GM23338 (cell line): ENCODE data around the gene OR10Z1. TPM values are rescaled to one million over a fixed set of nuclear protein-coding genes. Genes with fewer than 3 reads are reported as not detected.

Source experiments
- ATAC-seq: fragments of 200-7000 bp; cut with Tn5 transposase; 3 replicates; pipeline ENCODE4 v1.9.1; 2020
- DNase-seq: peaks from one replicate; pipeline ENCODE4 v3.0.0-alpha.2; 2015; ENCODE audit warnings: low spot score
- H2AFZ ChIP-seq: fragments of 200-600 bp; sonication (generic); 2 replicates; pipeline ENCODE4 v1.8.0; 2016; ENCODE audit warnings: antibody characterized with exemption, mild to moderate bottlenecking, moderate library complexity
- H3F3A ChIP-seq: fragments of 200-600 bp; sonication (generic); replicated peaks from 2 replicates; pipeline ENCODE4 v1.8.0; 2017; ENCODE audit warnings: antibody characterized with exemption, mixed run types, low read depth
- H3K27ac ChIP-seq: fragments of 200-600 bp; sonication (generic); 2 replicates; pipeline ENCODE4 v1.6.1; 2016; ENCODE audit warnings: low read depth
- H3K27me3 ChIP-seq: fragments of 200-600 bp; sonication (generic); 2 replicates; pipeline ENCODE4 v1.8.0; 2016; ENCODE audit warnings: mild to moderate bottlenecking, mixed run types, moderate library complexity; ENCODE audit not compliant: insufficient read depth
- H3K36me3 ChIP-seq: fragments of 200-600 bp; sonication (generic); 2 replicates; pipeline ENCODE4 v1.8.0; 2016; ENCODE audit warnings: mild to moderate bottlenecking; ENCODE audit not compliant: insufficient read depth
- H3K4me1 ChIP-seq: fragments of 200-600 bp; sonication (generic); 2 replicates; pipeline ENCODE4 v1.8.0; 2016; ENCODE audit warnings: mild to moderate bottlenecking, moderate library complexity; ENCODE audit not compliant: insufficient read depth
- H3K4me2 ChIP-seq: fragments of 200-600 bp; sonication (generic); 2 replicates; pipeline ENCODE4 v1.7.1; 2017; ENCODE audit warnings: mixed run types
- H3K4me3 ChIP-seq: fragments of 200-600 bp; sonication (generic); 2 replicates; pipeline ENCODE4 v1.6.1; 2016; ENCODE audit warnings: mixed run types
- H3K79me2 ChIP-seq: fragments of 200-600 bp; sonication (generic); replicated peaks from 2 replicates; pipeline ENCODE4 v1.8.0; 2017; ENCODE audit warnings: mild to moderate bottlenecking; ENCODE audit not compliant: insufficient read depth
- H3K9me2 ChIP-seq: fragments of 200-600 bp; sonication (generic); 2 replicates; pipeline ENCODE4 v1.8.0; 2017; ENCODE audit not compliant: insufficient read depth
- H4K20me1 ChIP-seq: fragments of 200-600 bp; sonication (generic); replicated peaks from 2 replicates; pipeline ENCODE4 v1.8.0; 2017; ENCODE audit warnings: mild to moderate bottlenecking; ENCODE audit not compliant: insufficient read depth
- H3K27ac Mint-ChIP-seq: 2 replicates; pipeline ENCODE4 v1.8.0; 2020; ENCODE audit warnings: inconsistent platforms, mild to moderate bottlenecking, moderate library complexity, mixed read lengths
- H3K27me3 Mint-ChIP-seq: 3 replicates; pipeline ENCODE4 v1.8.0; 2022; ENCODE audit warnings: low read depth, mild to moderate bottlenecking, moderate library complexity, mixed read lengths, inconsistent platforms; ENCODE audit not compliant: insufficient read depth, poor library complexity
- H3K36me3 Mint-ChIP-seq: 3 replicates; pipeline ENCODE4 v1.8.0; 2021; ENCODE audit warnings: low read depth, mild to moderate bottlenecking, inconsistent platforms, moderate library complexity, mixed read lengths
- H3K4me1 Mint-ChIP-seq: 3 replicates; pipeline ENCODE4 v1.8.0; 2020; ENCODE audit warnings: mild to moderate bottlenecking, inconsistent platforms, mixed read lengths
- H3K4me3 Mint-ChIP-seq: 3 replicates; pipeline ENCODE4 v1.8.0; 2021; ENCODE audit warnings: moderate library complexity, mild to moderate bottlenecking, inconsistent platforms, mixed read lengths
- H3K9me3 Mint-ChIP-seq: 3 replicates; pipeline ENCODE4 v1.8.0; 2020; ENCODE audit warnings: moderate library complexity, mild to moderate bottlenecking, inconsistent platforms, mixed read lengths
- CREB1 ChIP-seq: fragments of 250-450 bp; sonication (Bioruptor Pico); IDR thresholded peaks from 2 replicates; pipeline ENCODE4 v1.5.0; 2020; ENCODE audit warnings: low read depth, mild to moderate bottlenecking, moderate library complexity
- EZH2 ChIP-seq: fragments of 200-600 bp; sonication (generic); IDR thresholded peaks from one replicate; pipeline ENCODE4 v1.8.0; 2017; ENCODE audit warnings: antibody characterized with exemption, mild to moderate bottlenecking, low read depth; ENCODE audit not compliant: unreplicated experiment
- EZH2phosphoT487 ChIP-seq: fragments of 200-600 bp; sonication (generic); IDR thresholded peaks from one replicate; pipeline ENCODE4 v1.8.1; 2018; ENCODE audit warnings: antibody characterized with exemption; ENCODE audit not compliant: unreplicated experiment
- JUNB ChIP-seq: IDR thresholded peaks from one replicate; pipeline ENCODE4 v1.6.1; 2016; ENCODE audit warnings: antibody characterized with exemption; ENCODE audit not compliant: unreplicated experiment
- NANOG ChIP-seq: IDR thresholded peaks from 2 replicates; pipeline ENCODE4 v1.6.1; 2016; ENCODE audit warnings: antibody characterized with exemption, borderline replicate concordance
- POLR2AphosphoS5 ChIP-seq: IDR thresholded peaks from 2 replicates; pipeline ENCODE4 v1.6.1; 2016; ENCODE audit warnings: antibody characterized with exemption, low read depth
- STAT1 ChIP-seq: IDR thresholded peaks from one replicate; pipeline ENCODE4 v1.6.1; 2016; ENCODE audit warnings: antibody characterized with exemption; ENCODE audit not compliant: unreplicated experiment
- ZNF114 ChIP-seq: fragments of 250-450 bp; sonication (Bioruptor Pico); IDR thresholded peaks from 2 replicates; pipeline ENCODE4 v1.5.0; 2020; ENCODE audit warnings: mild to moderate bottlenecking, moderate library complexity
- ZNF331 ChIP-seq: fragments of 250-450 bp; sonication (Bioruptor Pico); IDR thresholded peaks from 2 replicates; pipeline ENCODE4 v1.5.0; 2020; ENCODE audit warnings: low read depth, mild to moderate bottlenecking, moderate library complexity
- polyA plus RNA-seq: library from polyadenylated mRNA; unstranded; fragments of >200 nt; fragmentation: Nextera tagmentation; extraction: Ambion mirVana; gene quantifications from 2 replicates; pipeline ENCODE4 v1.2.1, GENCODE V29; 2016
- total RNA-seq: library from RNA; depleted of rRNA; stranded (reverse); fragments of >200 nt; shearing (Covaris generic); gene quantifications from 2 replicates; pipeline ENCODE4 v1.2.3, GENCODE V29; 2014
- TF ChIP-seq, protein P1 (sequence below): IDR thresholded peaks from 2 replicates; pipeline ENCODE4 v1.6.1; 2016; ENCODE audit warnings: antibody characterized with exemption
- TF ChIP-seq, protein P2 (sequence below): fragments of 250-450 bp; sonication (Bioruptor Pico); IDR thresholded peaks from 2 replicates; pipeline ENCODE4 v1.5.0; 2020; ENCODE audit warnings: mild to moderate bottlenecking, moderate library complexity
- TF ChIP-seq, protein P3 (sequence below), 2 experiments: fragments of 200-600 bp in 1 of 2; sonication (generic) in 1 of 2; conservative IDR thresholded peaks; 2 replicates each; pipeline versions ENCODE4 v1.5.1 to v1.6.1; 2016 to 2017; ENCODE audit warnings: antibody characterized with exemption in 2 of 2, low read depth in 2 of 2, mild to moderate bottlenecking in 2 of 2, moderate library complexity in 1 of 2
- TF ChIP-seq, protein P4 (sequence below): IDR thresholded peaks from one replicate; pipeline ENCODE4 v1.6.1; 2018; ENCODE audit warnings: antibody characterized with exemption; ENCODE audit not compliant: unreplicated experiment

The OR10Z1 gene
- total and polyA plus RNA-seq, 2 experiments from 2014 or later = not detected

DNA sequence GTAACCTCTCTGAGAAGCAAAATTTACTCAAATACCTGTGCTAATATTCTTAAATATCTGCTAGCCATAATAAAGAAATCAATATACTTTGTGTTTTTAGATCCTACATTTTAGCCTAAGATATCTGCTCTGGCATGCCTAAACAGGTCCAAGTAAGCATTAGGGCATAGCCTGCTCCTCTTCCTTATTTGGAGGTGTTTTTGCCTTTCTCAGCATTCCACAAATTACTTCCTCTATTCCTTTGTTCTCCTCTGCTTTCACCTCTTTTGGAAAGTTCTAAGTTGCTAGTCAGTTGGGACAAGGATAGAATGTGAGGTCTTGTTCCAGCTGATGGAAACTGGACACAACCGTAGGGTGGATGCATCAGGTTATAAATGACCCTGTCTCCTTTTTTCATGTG is 18.1 kb upstream of the OR10Z1 start:
- H2AFZ ChIP-seq = no peak overlapping the region

More for the DNA sequence above, 18.1 kb upstream of the OR10Z1 start:
- H3K36me3 ChIP-seq = peaks cover 4% of the 10 kb centered on the region; the same call in 1 of the 2 replicates
- H3K4me2 ChIP-seq = no peak overlapping the region
- H3K4me3 Mint-ChIP-seq = no peak overlapping the region
- TF ChIP-seq EZH2phosphoT487 = no peak
- no peak for TF ChIP-seq NANOG
- TF ChIP-seq POLR2AphosphoS5 = no peak
- TF ChIP-seq JUNB = no peak
- no peak for TF ChIP-seq EZH2
- no peak for TF ChIP-seq ZNF331
- TF ChIP-seq, protein P1, sequence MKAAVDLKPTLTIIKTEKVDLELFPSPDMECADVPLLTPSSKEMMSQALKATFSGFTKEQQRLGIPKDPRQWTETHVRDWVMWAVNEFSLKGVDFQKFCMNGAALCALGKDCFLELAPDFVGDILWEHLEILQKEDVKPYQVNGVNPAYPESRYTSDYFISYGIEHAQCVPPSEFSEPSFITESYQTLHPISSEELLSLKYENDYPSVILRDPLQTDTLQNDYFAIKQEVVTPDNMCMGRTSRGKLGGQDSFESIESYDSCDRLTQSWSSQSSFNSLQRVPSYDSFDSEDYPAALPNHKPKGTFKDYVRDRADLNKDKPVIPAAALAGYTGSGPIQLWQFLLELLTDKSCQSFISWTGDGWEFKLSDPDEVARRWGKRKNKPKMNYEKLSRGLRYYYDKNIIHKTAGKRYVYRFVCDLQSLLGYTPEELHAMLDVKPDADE = no peak
- TF ChIP-seq CREB1 (CRISPR knock-in tag) = no peak
- TF ChIP-seq, protein P2, sequence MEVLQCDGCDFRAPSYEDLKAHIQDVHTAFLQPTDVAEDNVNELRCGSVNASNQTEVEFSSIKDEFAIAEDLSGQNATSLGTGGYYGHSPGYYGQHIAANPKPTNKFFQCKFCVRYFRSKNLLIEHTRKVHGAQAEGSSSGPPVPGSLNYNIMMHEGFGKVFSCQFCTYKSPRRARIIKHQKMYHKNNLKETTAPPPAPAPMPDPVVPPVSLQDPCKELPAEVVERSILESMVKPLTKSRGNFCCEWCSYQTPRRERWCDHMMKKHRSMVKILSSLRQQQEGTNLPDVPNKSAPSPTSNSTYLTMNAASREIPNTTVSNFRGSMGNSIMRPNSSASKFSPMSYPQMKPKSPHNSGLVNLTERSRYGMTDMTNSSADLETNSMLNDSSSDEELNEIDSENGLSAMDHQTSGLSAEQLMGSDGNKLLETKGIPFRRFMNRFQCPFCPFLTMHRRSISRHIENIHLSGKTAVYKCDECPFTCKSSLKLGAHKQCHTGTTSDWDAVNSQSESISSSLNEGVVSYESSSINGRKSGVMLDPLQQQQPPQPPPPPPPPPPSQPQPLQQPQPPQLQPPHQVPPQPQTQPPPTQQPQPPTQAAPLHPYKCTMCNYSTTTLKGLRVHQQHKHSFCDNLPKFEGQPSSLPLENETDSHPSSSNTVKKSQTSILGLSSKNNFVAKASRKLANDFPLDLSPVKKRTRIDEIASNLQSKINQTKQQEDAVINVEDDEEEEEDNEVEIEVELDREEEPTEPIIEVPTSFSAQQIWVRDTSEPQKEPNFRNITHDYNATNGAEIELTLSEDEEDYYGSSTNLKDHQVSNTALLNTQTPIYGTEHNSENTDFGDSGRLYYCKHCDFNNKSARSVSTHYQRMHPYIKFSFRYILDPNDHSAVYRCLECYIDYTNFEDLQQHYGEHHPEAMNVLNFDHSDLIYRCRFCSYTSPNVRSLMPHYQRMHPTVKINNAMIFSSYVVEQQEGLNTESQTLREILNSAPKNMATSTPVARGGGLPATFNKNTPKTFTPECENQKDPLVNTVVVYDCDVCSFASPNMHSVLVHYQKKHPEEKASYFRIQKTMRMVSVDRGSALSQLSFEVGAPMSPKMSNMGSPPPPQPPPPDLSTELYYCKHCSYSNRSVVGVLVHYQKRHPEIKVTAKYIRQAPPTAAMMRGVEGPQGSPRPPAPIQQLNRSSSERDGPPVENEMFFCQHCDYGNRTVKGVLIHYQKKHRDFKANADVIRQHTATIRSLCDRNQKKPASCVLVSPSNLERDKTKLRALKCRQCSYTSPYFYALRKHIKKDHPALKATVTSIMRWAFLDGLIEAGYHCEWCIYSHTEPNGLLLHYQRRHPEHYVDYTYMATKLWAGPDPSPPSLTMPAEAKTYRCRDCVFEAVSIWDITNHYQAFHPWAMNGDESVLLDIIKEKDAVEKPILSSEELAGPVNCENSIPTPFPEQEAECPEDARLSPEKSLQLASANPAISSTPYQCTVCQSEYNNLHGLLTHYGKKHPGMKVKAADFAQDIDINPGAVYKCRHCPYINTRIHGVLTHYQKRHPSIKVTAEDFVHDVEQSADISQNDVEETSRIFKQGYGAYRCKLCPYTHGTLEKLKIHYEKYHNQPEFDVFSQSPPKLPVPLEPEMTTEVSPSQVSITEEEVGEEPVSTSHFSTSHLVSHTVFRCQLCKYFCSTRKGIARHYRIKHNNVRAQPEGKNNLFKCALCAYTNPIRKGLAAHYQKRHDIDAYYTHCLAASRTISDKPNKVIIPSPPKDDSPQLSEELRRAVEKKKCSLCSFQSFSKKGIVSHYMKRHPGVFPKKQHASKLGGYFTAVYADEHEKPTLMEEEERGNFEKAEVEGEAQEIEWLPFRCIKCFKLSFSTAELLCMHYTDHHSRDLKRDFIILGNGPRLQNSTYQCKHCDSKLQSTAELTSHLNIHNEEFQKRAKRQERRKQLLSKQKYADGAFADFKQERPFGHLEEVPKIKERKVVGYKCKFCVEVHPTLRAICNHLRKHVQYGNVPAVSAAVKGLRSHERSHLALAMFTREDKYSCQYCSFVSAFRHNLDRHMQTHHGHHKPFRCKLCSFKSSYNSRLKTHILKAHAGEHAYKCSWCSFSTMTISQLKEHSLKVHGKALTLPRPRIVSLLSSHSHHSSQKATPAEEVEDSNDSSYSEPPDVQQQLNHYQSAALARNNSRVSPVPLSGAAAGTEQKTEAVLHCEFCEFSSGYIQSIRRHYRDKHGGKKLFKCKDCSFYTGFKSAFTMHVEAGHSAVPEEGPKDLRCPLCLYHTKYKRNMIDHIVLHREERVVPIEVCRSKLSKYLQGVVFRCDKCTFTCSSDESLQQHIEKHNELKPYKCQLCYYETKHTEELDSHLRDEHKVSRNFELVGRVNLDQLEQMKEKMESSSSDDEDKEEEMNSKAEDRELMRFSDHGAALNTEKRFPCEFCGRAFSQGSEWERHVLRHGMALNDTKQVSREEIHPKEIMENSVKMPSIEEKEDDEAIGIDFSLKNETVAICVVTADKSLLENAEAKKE (CRISPR knock-in tag) = no peak
- TF ChIP-seq STAT1 = no peak
- TF ChIP-seq, protein P3, sequence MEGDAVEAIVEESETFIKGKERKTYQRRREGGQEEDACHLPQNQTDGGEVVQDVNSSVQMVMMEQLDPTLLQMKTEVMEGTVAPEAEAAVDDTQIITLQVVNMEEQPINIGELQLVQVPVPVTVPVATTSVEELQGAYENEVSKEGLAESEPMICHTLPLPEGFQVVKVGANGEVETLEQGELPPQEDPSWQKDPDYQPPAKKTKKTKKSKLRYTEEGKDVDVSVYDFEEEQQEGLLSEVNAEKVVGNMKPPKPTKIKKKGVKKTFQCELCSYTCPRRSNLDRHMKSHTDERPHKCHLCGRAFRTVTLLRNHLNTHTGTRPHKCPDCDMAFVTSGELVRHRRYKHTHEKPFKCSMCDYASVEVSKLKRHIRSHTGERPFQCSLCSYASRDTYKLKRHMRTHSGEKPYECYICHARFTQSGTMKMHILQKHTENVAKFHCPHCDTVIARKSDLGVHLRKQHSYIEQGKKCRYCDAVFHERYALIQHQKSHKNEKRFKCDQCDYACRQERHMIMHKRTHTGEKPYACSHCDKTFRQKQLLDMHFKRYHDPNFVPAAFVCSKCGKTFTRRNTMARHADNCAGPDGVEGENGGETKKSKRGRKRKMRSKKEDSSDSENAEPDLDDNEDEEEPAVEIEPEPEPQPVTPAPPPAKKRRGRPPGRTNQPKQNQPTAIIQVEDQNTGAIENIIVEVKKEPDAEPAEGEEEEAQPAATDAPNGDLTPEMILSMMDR (conservative IDR thresholded peaks at IDR 0.05; ENCODE audit: low read depth in 2 of 2) = no peak
- TF ChIP-seq, protein P4, sequence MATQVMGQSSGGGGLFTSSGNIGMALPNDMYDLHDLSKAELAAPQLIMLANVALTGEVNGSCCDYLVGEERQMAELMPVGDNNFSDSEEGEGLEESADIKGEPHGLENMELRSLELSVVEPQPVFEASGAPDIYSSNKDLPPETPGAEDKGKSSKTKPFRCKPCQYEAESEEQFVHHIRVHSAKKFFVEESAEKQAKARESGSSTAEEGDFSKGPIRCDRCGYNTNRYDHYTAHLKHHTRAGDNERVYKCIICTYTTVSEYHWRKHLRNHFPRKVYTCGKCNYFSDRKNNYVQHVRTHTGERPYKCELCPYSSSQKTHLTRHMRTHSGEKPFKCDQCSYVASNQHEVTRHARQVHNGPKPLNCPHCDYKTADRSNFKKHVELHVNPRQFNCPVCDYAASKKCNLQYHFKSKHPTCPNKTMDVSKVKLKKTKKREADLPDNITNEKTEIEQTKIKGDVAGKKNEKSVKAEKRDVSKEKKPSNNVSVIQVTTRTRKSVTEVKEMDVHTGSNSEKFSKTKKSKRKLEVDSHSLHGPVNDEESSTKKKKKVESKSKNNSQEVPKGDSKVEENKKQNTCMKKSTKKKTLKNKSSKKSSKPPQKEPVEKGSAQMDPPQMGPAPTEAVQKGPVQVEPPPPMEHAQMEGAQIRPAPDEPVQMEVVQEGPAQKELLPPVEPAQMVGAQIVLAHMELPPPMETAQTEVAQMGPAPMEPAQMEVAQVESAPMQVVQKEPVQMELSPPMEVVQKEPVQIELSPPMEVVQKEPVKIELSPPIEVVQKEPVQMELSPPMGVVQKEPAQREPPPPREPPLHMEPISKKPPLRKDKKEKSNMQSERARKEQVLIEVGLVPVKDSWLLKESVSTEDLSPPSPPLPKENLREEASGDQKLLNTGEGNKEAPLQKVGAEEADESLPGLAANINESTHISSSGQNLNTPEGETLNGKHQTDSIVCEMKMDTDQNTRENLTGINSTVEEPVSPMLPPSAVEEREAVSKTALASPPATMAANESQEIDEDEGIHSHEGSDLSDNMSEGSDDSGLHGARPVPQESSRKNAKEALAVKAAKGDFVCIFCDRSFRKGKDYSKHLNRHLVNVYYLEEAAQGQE = no peak
- no peak for TF ChIP-seq ZNF114 (CRISPR knock-in tag)
- H3K4me1 ChIP-seq = no peaks in the 10 kb centered on the region
- H3K9me2 ChIP-seq = no peaks in the 10 kb centered on the region
- H3K36me3 Mint-ChIP-seq = peaks cover 8% of the 10 kb centered on the region; the same call in 2 of the 3 replicates
- H3K27me3 Mint-ChIP-seq = no peaks in the 10 kb centered on the region
- ATAC-seq (no peak), DNase-seq (no peak)
- no peak overlapping the region for H3K27ac ChIP-seq
- H3K9me3 Mint-ChIP-seq = peaks cover 15% of the 10 kb centered on the region
- H3K4me3 ChIP-seq = no peak overlapping the region
- H3K27ac Mint-ChIP-seq = no peak overlapping the region
- H4K20me1 ChIP-seq = no peaks in the 10 kb centered on the region
- H3K27me3 ChIP-seq = no peaks in the 10 kb centered on the region
- no peaks in the 10 kb centered on the region for H3K4me1 Mint-ChIP-seq
- H3F3A ChIP-seq = no peaks in the 10 kb centered on the region
- H3K79me2 ChIP-seq = no peaks in the 10 kb centered on the region
